Measurements from ENCODE around the gene MRC2. TPM values are rescaled to one million over a fixed set of nuclear protein-coding genes. Genes with fewer than 3 reads are reported as not detected.
A peak's percentile ranks its signal among the peaks of the same experiment; 100 is the strongest.
"Not testable (repeated sequence)": the region's sequence is repeated elsewhere in the genome, so short reads cannot be mapped to it uniquely, and the experiment has no call there.

MRC2 gene
- total RNA-seq, 2 donors from 2014 or later: 7.0 to 22.1 TPM

- Histone ChIP-seq H3K4me1 (no peaks in the 10 kb centered on the region), H3K27ac (no peak overlapping the region), H3K9me3 (no peaks in the 10 kb centered on the region), H3K27me3 (no peaks in the 10 kb centered on the region), H3K4me3 (no peak overlapping the region), H3K36me3 (replicated peaks in 1 of 2; ENCODE audit: insufficient read depth in 1 of 2, low read depth in 2 of 2) (no peaks in the 10 kb centered on the region)
- no peak for DNase-seq
- ATAC-seq: no peak
- intact Hi-C loops (cut with DNase I): no loop called here
- TF ChIP-seq POLR2A (IDR thresholded peaks at IDR 0.05) (no peak), CTCF (IDR thresholded peaks at IDR 0.05) (no peak)
- WGBS, 2 donors: 65 to 80% methylated on average over 1 to 4 of the region's 4 CpGs
Observed at GRCh38 chr17:62687997-62688396, 60.5 kb downstream of the MRC2 start.

GRCh38 chr17:62688398-62689160 lies 61.1 kb downstream of the MRC2 start:
- 0 to 60% methylated on average over 1 to 11 of the region's 11 CpGs for WGBS, 2 donors
- TF ChIP-seq CTCF (IDR thresholded peaks at IDR 0.05) (no peak), POLR2A (IDR thresholded peaks at IDR 0.05) (no peak)
- Histone ChIP-seq H3K27ac (no peak overlapping the region), H3K27me3 (no peaks in the 10 kb centered on the region), H3K4me3 (no peak overlapping the region), H3K4me1 (no peaks in the 10 kb centered on the region), H3K9me3 (no peaks in the 10 kb centered on the region), H3K36me3 (replicated peaks in 1 of 2; ENCODE audit: insufficient read depth in 1 of 2, low read depth in 2 of 2) (no peaks in the 10 kb centered on the region)
- ATAC-seq: peak; percentile 63
- intact Hi-C loops (cut with DNase I): no loop called here
- peak in 3 of 4 donors; percentile 33 to 44 (median 43) for DNase-seq

- DNase-seq (no peak), ATAC-seq (no peak)
- WGBS, 2 donors: 83 to 85% methylated on average over 28 to 30 of the region's 37 CpGs
- no peak overlapping the region for H3K27ac ChIP-seq
- H3K36me3 ChIP-seq (replicated peaks in 1 of 2; ENCODE audit: insufficient read depth in 1 of 2, low read depth in 2 of 2): no peaks in the 10 kb centered on the region
- H3K4me1 ChIP-seq: no peaks in the 10 kb centered on the region
- TF ChIP-seq POLR2A (IDR thresholded peaks at IDR 0.05) (no peak), CTCF (IDR thresholded peaks at IDR 0.05) (no peak)
- H3K27me3 ChIP-seq: no peaks in the 10 kb centered on the region
- intact Hi-C loops (cut with DNase I): no loop called here
- H3K9me3 ChIP-seq: no peaks in the 10 kb centered on the region
- no peak overlapping the region for H3K4me3 ChIP-seq
Observed at GRCh38 chr17:62689441-62690167, 62.1 kb downstream of the MRC2 start.

GRCh38 chr17:62690168-62690897 lies 62.9 kb downstream of the MRC2 start:
- WGBS, 2 donors: 77 to 81% methylated on average over 8 to 19 of the region's 19 CpGs
- H3K36me3 ChIP-seq (replicated peaks in 1 of 2; ENCODE audit: insufficient read depth in 1 of 2, low read depth in 2 of 2): no peaks in the 10 kb centered on the region
- H3K4me3 ChIP-seq: no peak overlapping the region
- H3K4me1 ChIP-seq: no peaks in the 10 kb centered on the region
- no peak for TF ChIP-seq POLR2A (IDR thresholded peaks at IDR 0.05)
- no peak for TF ChIP-seq CTCF (IDR thresholded peaks at IDR 0.05)
- intact Hi-C loops (cut with DNase I): no loop called here
- ATAC-seq: no peak
- H3K27me3 ChIP-seq: no peaks in the 10 kb centered on the region
- H3K9me3 ChIP-seq: no peaks in the 10 kb centered on the region
- no peak for DNase-seq
- H3K27ac ChIP-seq: no peak overlapping the region

- DNase-seq; H3K36me3 ChIP-seq (replicated peaks in 1 of 2; ENCODE audit: insufficient read depth in 1 of 2, low read depth in 2 of 2); intact Hi-C loops (cut with DNase I); H3K4me1 ChIP-seq; ATAC-seq; H3K9me3 ChIP-seq; H3K4me3 ChIP-seq; H3K27ac ChIP-seq; H3K27me3 ChIP-seq: not testable (repeated sequence)
- WGBS, 2 donors: 75 to 77% methylated on average over 8 of the region's 8 CpGs
Observed at GRCh38 chr17:62691589-62691915, 64.1 kb downstream of the MRC2 start.
